NB4 (cell line): ENCODE results near the gene ANKRD33.
A peak's percentile ranks its signal among the peaks of the same experiment; 100 is the strongest.

ENCODE experiments used
- DNase-seq: peaks from one replicate; pipeline ENCODE4 v3.0.0; 2010; ENCODE audit warnings: low read depth
- H3K4me3 ChIP-seq: one replicate; pipeline ENCODE4 v1.5.1; 2011; ENCODE audit warnings: mild to moderate bottlenecking, low read depth, low read length, moderate library complexity
- CTCF ChIP-seq: IDR thresholded peaks from one replicate; pipeline ENCODE4 v1.5.1; 2012; ENCODE audit warnings: low read depth, low read length
- MAX ChIP-seq: IDR thresholded peaks from 2 replicates; pipeline ENCODE4 v1.6.1; 2011; ENCODE audit warnings: low read depth, low read length
- MYC ChIP-seq: IDR thresholded peaks from 2 replicates; pipeline ENCODE4 v1.6.1; 2011; ENCODE audit warnings: low read depth, low read length
- POLR2A ChIP-seq: IDR thresholded peaks from 2 replicates; pipeline ENCODE4 v1.6.1; 2011; ENCODE audit warnings: mild to moderate bottlenecking; ENCODE audit not compliant: insufficient read length; ENCODE audit errors: extremely low read depth

ANKRD33 gene

GRCh38 chr12:51889216-51890132, 1.6 kb downstream of the ANKRD33 start:
- TF ChIP-seq CTCF (peak; percentile 23), POLR2A (no peak)
- no peak overlapping the region for H3K4me3 ChIP-seq
- DNase-seq = no peak

- TF ChIP-seq MAX (no peak), POLR2A (no peak), CTCF (no peak), MYC (no peak)
- no peak for DNase-seq
- H3K4me3 ChIP-seq = no peak overlapping the region
Measured at GRCh38 chr12:51890133-51890464, 2.2 kb downstream of the ANKRD33 start.

- no peak for DNase-seq
- no peak overlapping the region for H3K4me3 ChIP-seq
- TF ChIP-seq CTCF = no peak
Measured at GRCh38 chr12:51890511-51891171, 2.7 kb downstream of the ANKRD33 start.

GRCh38 chr12:51891843-51892242, 3.9 kb downstream of the ANKRD33 start:
- TF ChIP-seq MAX = no peak
- TF ChIP-seq CTCF = no peak
- no peak for TF ChIP-seq POLR2A
- no peak for TF ChIP-seq MYC
- H3K4me3 ChIP-seq = no peak overlapping the region
- DNase-seq = peak; percentile 30

- DNase-seq = no peak
- no peak for TF ChIP-seq MYC
- no peak for TF ChIP-seq CTCF
- no peak for TF ChIP-seq POLR2A
- TF ChIP-seq MAX = no peak
- H3K4me3 ChIP-seq = no peak overlapping the region
Measured at GRCh38 chr12:51893786-51894185, 5.9 kb downstream of the ANKRD33 start.
